WTC11 (cell line): ENCODE measurements around the gene RXRA.

ENCODE experiments used
- ATF1 ChIP-seq: sonication (generic); formaldehyde crosslinking; IDR thresholded peaks from 2 replicates; pipeline ENCODE4 v1.8.1; 2023; ENCODE audit warnings: mild to moderate bottlenecking, moderate library complexity, missing genetic modification reagents
- ATF2 ChIP-seq: sonication (generic); formaldehyde crosslinking; IDR thresholded peaks from 2 replicates; pipeline ENCODE4 v1.8.1; 2022; ENCODE audit warnings: low read depth, missing genetic modification reagents, borderline replicate concordance
- CTCF ChIP-seq: fragments of 200-600 bp; IDR thresholded peaks from 2 replicates; pipeline ENCODE4 v1.8.0; 2022; ENCODE audit warnings: antibody characterized with exemption
- E2F5 ChIP-seq: sonication (generic); formaldehyde crosslinking; IDR thresholded peaks from 2 replicates; pipeline ENCODE4 v1.8.1; 2022; ENCODE audit warnings: mild to moderate bottlenecking, moderate library complexity, missing genetic modification reagents
- EMX1 ChIP-seq: fragments of 250-450 bp; sonication (Bioruptor Pico); IDR thresholded peaks from 2 replicates; pipeline ENCODE4 v1.8.0; 2021; ENCODE audit warnings: mild to moderate bottlenecking
- IRF2 ChIP-seq: sonication (generic); formaldehyde crosslinking; IDR thresholded peaks from 2 replicates; pipeline ENCODE4 v1.8.0; 2022; ENCODE audit warnings: low read depth, missing genetic modification reagents, borderline replicate concordance
- JUN ChIP-seq: sonication (generic); formaldehyde crosslinking; IDR thresholded peaks from 2 replicates; pipeline ENCODE4 v1.8.0; 2023; ENCODE audit warnings: mild to moderate bottlenecking, missing genetic modification reagents
- NR2C2 ChIP-seq: sonication (generic); formaldehyde crosslinking; IDR thresholded peaks from 2 replicates; pipeline ENCODE4 v1.8.0; 2022; ENCODE audit warnings: mild to moderate bottlenecking, missing genetic modification reagents
- TCF7 ChIP-seq: sonication (generic); formaldehyde crosslinking; IDR thresholded peaks from 2 replicates; pipeline ENCODE4 v1.8.0; 2022; ENCODE audit warnings: mild to moderate bottlenecking, low read depth, missing genetic modification reagents, moderate library complexity
- TEAD1 ChIP-seq: sonication (generic); formaldehyde crosslinking; IDR thresholded peaks from 2 replicates; pipeline ENCODE4 v1.8.0; 2022; ENCODE audit warnings: mild to moderate bottlenecking, missing genetic modification reagents
- USF1 ChIP-seq: sonication (generic); formaldehyde crosslinking; IDR thresholded peaks from 2 replicates; pipeline ENCODE4 v1.8.0; 2022; ENCODE audit warnings: mild to moderate bottlenecking, missing genetic modification reagents
- ZNF416 ChIP-seq: fragments of 250-450 bp; sonication (Bioruptor Pico); IDR thresholded peaks from 2 replicates; pipeline ENCODE4 v1.9.0; 2021; ENCODE audit warnings: mild to moderate bottlenecking, inconsistent platforms
- ZNF671 ChIP-seq: fragments of 250-450 bp; sonication (Bioruptor Pico); IDR thresholded peaks from 2 replicates; pipeline ENCODE4 v1.8.0; 2021; ENCODE audit warnings: mild to moderate bottlenecking
- TF ChIP-seq, protein P1 (sequence below): fragments of 250-450 bp; sonication (Bioruptor Pico); IDR thresholded peaks from 2 replicates; pipeline ENCODE4 v1.9.0; 2021; ENCODE audit warnings: mild to moderate bottlenecking, borderline replicate concordance

GRCh38 chr9:134372581-134373267, 46.5 kb downstream of the RXRA start:
- TF ChIP-seq CTCF (no peak), IRF2 (CRISPR knock-in tag) (no peak), EMX1 (no peak), ZNF416 (CRISPR knock-in tag) (no peak), USF1 (CRISPR knock-in tag) (no peak), NR2C2 (CRISPR knock-in tag) (no peak), ATF2 (CRISPR knock-in tag) (no peak), TCF7 (no peak), JUN (CRISPR knock-in tag) (no peak), ATF1 (no peak), ZNF671 (CRISPR knock-in tag) (no peak), E2F5 (CRISPR knock-in tag) (no peak), TEAD1 (CRISPR knock-in tag) (no peak)
- TF ChIP-seq, protein P1, sequence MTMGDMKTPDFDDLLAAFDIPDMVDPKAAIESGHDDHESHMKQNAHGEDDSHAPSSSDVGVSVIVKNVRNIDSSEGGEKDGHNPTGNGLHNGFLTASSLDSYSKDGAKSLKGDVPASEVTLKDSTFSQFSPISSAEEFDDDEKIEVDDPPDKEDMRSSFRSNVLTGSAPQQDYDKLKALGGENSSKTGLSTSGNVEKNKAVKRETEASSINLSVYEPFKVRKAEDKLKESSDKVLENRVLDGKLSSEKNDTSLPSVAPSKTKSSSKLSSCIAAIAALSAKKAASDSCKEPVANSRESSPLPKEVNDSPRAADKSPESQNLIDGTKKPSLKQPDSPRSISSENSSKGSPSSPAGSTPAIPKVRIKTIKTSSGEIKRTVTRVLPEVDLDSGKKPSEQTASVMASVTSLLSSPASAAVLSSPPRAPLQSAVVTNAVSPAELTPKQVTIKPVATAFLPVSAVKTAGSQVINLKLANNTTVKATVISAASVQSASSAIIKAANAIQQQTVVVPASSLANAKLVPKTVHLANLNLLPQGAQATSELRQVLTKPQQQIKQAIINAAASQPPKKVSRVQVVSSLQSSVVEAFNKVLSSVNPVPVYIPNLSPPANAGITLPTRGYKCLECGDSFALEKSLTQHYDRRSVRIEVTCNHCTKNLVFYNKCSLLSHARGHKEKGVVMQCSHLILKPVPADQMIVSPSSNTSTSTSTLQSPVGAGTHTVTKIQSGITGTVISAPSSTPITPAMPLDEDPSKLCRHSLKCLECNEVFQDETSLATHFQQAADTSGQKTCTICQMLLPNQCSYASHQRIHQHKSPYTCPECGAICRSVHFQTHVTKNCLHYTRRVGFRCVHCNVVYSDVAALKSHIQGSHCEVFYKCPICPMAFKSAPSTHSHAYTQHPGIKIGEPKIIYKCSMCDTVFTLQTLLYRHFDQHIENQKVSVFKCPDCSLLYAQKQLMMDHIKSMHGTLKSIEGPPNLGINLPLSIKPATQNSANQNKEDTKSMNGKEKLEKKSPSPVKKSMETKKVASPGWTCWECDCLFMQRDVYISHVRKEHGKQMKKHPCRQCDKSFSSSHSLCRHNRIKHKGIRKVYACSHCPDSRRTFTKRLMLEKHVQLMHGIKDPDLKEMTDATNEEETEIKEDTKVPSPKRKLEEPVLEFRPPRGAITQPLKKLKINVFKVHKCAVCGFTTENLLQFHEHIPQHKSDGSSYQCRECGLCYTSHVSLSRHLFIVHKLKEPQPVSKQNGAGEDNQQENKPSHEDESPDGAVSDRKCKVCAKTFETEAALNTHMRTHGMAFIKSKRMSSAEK: no peak
